ENCODE results near the gene ANKS1B. TPM values are rescaled to one million over a fixed set of nuclear protein-coding genes. Genes with fewer than 3 reads are reported as not detected.
A peak's percentile ranks its signal among the peaks of the same experiment; 100 is the strongest.

The ANKS1B gene
- total RNA-seq, 1 donor from 2014 or later: 0.46 TPM

GRCh38 chr12:99282086-99282485, 702.6 kb downstream of the ANKS1B start:
- no peak for DNase-seq (ENCODE audit: low read depth)
- no peak overlapping the region for H3K4me3 ChIP-seq (ENCODE audit: low read depth, low read length)
- no peak for TF ChIP-seq CTCF (conservative IDR thresholded peaks at IDR 0.05; ENCODE audit: low read depth, low read length)

- no peak for TF ChIP-seq CTCF (conservative IDR thresholded peaks at IDR 0.05; ENCODE audit: low read depth, low read length)
- no peak for DNase-seq (ENCODE audit: low read depth)
- H3K4me3 ChIP-seq (ENCODE audit: low read depth, low read length): no peak overlapping the region
Observed at GRCh38 chr12:99281277-99281676, 703.5 kb downstream of the ANKS1B start.

GRCh38 chr12:99278899-99279298, 705.8 kb downstream of the ANKS1B start:
- H3K4me3 ChIP-seq (ENCODE audit: low read depth, low read length): no peak overlapping the region
- no peak for DNase-seq (ENCODE audit: low read depth)
- no peak for TF ChIP-seq CTCF (conservative IDR thresholded peaks at IDR 0.05; ENCODE audit: low read depth, low read length)

GRCh38 chr12:99277591-99278379, 707.0 kb downstream of the ANKS1B start:
- no peak for TF ChIP-seq CTCF (conservative IDR thresholded peaks at IDR 0.05; ENCODE audit: low read depth, low read length)
- no peak overlapping the region for H3K4me3 ChIP-seq (ENCODE audit: low read depth, low read length)
- peak; percentile 29 for DNase-seq (ENCODE audit: low read depth)

GRCh38 chr12:99271071-99271470, 713.7 kb downstream of the ANKS1B start:
- H3K4me3 ChIP-seq (ENCODE audit: low read depth, low read length): no peak overlapping the region
- peak; percentile 44 for DNase-seq (ENCODE audit: low read depth)
- no peak for TF ChIP-seq CTCF (conservative IDR thresholded peaks at IDR 0.05; ENCODE audit: low read depth, low read length)

GRCh38 chr12:99267038-99267437, 717.7 kb downstream of the ANKS1B start:
- H3K4me3 ChIP-seq (ENCODE audit: low read depth, low read length): no peak overlapping the region
- TF ChIP-seq CTCF (conservative IDR thresholded peaks at IDR 0.05; ENCODE audit: low read depth, low read length): no peak
- DNase-seq (ENCODE audit: low read depth): peak; percentile 26

GRCh38 chr12:99265648-99266047, 719.1 kb downstream of the ANKS1B start:
- DNase-seq (ENCODE audit: low read depth): no peak
- no peak for TF ChIP-seq CTCF (conservative IDR thresholded peaks at IDR 0.05; ENCODE audit: low read depth, low read length)
- H3K4me3 ChIP-seq (ENCODE audit: low read depth, low read length): no peak overlapping the region
